Coronary artery (tissue), 2 donors: ENCODE results near the gene TMEM114.

Experiments used
- DNase-seq: peaks from one replicate; pipeline ENCODE4 v3.0.0-alpha.2; 2017; ENCODE audit warnings: low spot score
- H3K27ac ChIP-seq, 2 donors: fragments of 200-600 bp; sonication (generic); one replicate each; pipeline ENCODE4 v1.5.1; 2016 to 2019
- H3K4me3 ChIP-seq: fragments of 200-600 bp; sonication (generic); 2 replicates; pipeline ENCODE4 v1.5.1; 2016; ENCODE audit warnings: mild to moderate bottlenecking, moderate library complexity
- CTCF ChIP-seq: fragments of 200-600 bp; sonication (generic); IDR thresholded peaks from one replicate; pipeline ENCODE4 v1.5.1; 2019; ENCODE audit warnings: antibody characterized with exemption

The TMEM114 gene

GRCh38 chr16:8611886-8612600, 21.7 kb upstream of the TMEM114 start:
- Histone ChIP-seq H3K4me3 (no peak overlapping the region), H3K27ac (no peak overlapping the region)
- TF ChIP-seq CTCF = no peak
- no peak for DNase-seq

- no peak for TF ChIP-seq CTCF
- no peak overlapping the region for H3K4me3 ChIP-seq
- no peak overlapping the region for H3K27ac ChIP-seq
- no peak for DNase-seq
Measured at GRCh38 chr16:8611122-8611521, 20.8 kb upstream of the TMEM114 start.

- Histone ChIP-seq H3K27ac (no peak overlapping the region), H3K4me3 (no peak overlapping the region)
- no peak for TF ChIP-seq CTCF
- DNase-seq = no peak
Measured at GRCh38 chr16:8607214-8607613, 16.9 kb upstream of the TMEM114 start.

- H3K27ac ChIP-seq = no peak overlapping the region
- H3K4me3 ChIP-seq = no peak overlapping the region
- TF ChIP-seq CTCF = no peak
- DNase-seq = no peak
Measured at GRCh38 chr16:8605554-8605953, 15.2 kb upstream of the TMEM114 start.

- no peak for DNase-seq
- no peak for TF ChIP-seq CTCF
- Histone ChIP-seq H3K27ac (no peak overlapping the region), H3K4me3 (no peak overlapping the region)
Measured at GRCh38 chr16:8600144-8600775, 9.9 kb upstream of the TMEM114 start.

- TF ChIP-seq CTCF = no peak
- no peak overlapping the region for H3K27ac ChIP-seq
- no peak for DNase-seq
- H3K4me3 ChIP-seq = no peak overlapping the region
Measured at GRCh38 chr16:8596581-8596980, 6.3 kb upstream of the TMEM114 start.

- no peak for DNase-seq
- no peak overlapping the region for H3K27ac ChIP-seq
- no peak for TF ChIP-seq CTCF
Measured at GRCh38 chr16:8595783-8596182, 5.5 kb upstream of the TMEM114 start.

More at GRCh38 chr16:8595783-8596182, 5.5 kb upstream of the TMEM114 start:
- no peak overlapping the region for H3K4me3 ChIP-seq
